ENCODE data around the gene SYT14.
"Not testable (repeated sequence)": the region's sequence is repeated elsewhere in the genome, so short reads cannot be mapped to it uniquely, and the experiment has no call there.

The SYT14 gene

DNA sequence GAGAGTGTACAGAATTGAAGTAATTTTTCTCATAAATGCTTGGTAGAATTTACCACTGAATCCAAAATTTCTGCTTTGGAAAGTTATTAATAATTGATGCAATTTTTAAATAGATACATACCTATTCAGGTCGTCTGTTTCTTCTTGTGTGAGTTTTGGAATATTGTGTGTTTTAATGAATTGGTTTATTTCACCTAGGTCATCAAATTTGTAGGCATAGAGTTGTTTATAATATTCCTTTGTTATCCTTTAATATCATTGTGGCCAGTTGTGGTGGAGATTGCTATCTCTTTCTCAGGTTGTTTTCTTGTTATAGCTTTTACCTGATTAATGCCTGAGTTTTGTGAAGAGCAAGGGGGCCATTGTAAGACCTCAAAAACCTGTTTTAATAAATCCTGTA lies 93.5 kb downstream of the SYT14 start:
- no peak for DNase-seq

DNA sequence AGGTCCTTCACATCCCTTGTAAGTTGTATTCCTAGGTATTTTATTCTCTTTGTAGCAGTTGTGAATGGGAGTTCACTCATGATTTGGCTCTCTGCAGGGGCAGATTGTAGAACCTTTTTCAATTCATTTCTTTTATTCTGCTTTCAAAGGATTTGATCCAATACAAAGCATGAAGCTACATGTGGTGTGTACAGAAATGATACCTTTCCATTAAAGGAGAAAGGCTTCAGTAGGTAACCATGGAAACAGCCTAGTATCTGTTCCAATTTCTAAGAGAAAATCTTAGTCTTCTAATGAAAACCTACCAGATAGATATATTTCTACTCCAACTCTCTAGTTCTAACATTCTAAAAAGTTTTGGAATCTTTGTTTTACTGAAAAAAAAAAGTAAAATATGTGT lies 105.0 kb downstream of the SYT14 start:
- DNase-seq, result no peak

DNA sequence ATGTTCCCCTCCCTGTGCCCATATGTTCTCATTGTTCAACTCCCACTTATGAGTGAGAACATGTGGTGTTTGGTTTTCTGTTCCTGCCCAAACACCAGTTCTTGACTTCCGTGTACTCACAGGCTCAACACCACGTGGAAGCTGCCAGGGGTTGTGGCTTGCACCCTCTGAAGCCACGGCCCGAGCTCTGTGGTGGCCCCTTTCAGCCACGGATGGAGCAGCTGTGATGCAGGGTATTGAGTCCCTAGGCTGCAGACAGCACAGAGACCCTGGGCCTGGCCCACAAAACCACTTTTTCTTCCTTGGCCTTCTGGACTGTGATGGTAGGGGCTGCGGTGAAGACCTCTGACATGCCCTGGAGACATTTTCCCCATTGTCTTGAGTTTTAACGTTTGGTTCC lies 111.6 kb downstream of the SYT14 start:
- no peak for DNase-seq

DNA sequence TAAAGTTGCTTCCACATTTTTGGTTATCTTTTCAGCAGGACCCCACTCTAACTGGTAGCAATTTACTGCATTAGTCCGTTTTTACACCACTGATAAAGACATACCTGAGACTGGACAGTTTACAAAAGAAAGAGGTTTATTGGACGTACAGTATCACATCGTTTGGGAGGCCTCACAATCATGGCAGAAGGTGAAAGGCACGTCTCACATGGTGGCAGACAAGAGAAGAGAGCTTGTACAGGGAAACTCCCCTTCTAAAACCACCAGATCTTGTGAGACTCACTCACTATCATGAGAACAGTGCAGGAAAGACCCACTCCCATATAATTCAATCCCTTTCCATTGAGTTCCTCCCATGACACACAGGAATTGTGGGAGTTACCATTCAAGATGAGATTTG lies 112.5 kb downstream of the SYT14 start:
- not testable (repeated sequence) for DNase-seq

DNA sequence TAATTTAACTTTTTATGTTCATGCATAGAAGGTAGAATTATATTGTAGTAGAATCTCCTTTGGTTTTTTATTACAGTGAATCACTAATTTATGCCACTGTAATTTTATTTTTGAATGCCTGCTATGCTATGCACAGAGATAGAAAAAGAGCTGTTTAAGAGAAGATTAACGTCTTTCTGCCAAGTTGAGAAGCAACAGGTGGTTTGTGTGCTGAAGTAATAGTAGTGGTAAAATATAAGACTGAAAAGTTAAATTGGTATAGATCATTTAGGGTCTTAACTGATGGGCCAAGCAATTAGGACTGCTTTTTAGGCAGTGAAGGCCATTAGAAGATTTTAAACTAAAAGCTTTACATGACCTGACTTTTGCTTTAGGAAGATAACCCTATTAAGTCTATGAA lies 115.1 kb downstream of the SYT14 start:
- no peak for DNase-seq

DNA sequence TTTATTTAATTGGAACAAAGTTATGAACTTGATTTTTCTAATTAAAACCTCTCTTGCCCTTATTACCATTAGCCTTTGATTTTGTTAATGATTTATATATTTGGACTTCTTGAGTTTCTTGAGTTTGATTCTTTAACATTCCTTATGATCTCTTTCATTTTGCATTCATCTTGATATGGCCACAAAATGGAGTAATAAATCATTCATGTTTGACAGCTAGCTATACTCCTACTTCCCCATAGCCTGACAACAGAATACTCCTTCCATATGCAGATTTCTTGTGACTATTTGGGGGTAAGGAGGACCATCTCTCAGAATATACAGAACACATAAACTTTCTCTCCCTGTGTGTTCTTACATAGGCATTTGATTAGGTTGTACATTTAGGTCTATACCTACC lies 119.6 kb downstream of the SYT14 start:
- DNase-seq, result no peak

DNA sequence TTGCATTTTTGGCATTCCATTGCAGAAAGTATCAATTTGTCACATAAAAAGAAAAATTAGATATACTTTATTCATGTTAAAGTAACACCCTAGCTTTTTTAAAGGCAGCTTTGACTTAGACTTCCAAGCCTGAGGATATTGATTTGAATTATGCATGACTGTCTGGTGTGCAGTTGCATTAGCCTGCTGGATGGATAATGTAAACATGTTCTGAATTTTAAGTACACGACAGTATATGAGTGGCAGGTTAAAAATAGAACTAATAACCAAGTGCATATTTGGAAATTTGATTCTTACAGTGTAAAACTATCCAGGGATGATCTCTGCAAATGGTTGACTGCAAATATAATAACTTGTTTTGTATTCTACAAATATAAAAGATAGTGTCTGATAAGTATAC lies 124.0 kb downstream of the SYT14 start:
- no peak for DNase-seq

DNA sequence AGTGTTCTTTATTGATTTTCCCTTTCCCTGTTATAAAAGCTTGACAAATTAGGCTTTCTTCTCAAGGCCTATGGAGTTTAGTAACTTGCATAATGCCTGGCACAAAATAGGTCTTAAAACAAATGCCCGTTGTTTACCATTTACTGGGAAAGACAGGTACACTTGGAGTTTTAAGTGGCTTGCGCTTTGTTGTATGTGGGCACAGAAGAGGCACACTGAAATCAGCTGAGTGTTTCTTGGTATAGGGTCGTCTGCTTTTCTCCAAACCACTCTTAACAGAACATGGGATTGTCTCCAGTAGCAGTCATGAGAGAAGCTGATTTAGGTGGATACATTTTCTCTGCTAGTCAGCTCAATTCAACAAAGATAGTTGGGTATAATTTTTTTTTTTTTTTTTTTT lies 132.5 kb downstream of the SYT14 start:
- no peak for DNase-seq

DNA sequence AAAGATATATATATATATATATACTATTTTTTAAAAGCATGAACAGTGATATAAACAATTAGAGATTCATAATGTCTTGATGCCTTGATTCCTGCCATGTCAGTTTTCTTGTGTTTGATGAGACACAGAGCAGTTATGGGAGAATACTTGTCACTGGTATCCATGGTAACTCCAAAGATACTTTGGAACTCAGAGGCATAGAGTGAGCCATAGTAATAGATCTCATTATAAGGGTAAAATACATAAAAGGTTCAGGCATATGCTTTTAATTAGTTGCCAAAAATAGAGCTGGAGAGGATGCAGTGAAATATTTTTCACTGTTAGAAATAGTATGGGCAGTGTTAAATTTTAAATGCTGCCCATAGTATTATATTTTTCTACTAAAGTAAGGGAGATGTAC lies 134.1 kb downstream of the SYT14 start:
- DNase-seq, result no peak

DNA sequence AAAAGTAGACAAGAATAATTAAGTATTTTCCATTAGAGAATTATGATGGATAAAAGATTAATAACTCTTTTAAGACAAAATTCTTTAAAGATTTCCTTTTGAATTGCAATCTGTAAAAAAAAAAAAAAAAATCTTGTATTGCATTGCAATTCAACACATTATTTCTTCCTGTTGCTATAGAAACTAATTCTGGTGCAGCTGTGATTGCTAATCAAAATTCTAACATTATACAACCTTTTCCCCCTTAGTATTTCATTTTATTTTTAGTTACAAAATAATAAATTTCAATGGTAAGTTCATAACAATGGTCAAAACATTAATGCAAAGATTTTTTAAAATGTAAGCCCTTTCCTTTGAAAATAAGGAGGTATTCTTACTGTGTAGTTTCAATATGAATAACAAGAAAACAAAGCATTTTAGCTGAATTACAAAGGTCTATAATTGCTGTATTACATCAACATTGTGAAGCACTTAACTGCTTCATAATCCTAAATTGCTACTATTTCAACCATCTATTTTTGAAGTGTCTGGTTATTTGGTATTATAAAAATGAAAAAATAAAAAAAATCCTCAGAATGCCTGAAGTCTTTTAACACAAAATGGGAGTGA lies 135.0 kb downstream of the SYT14 start:
- DNase-seq, result no peak

DNA sequence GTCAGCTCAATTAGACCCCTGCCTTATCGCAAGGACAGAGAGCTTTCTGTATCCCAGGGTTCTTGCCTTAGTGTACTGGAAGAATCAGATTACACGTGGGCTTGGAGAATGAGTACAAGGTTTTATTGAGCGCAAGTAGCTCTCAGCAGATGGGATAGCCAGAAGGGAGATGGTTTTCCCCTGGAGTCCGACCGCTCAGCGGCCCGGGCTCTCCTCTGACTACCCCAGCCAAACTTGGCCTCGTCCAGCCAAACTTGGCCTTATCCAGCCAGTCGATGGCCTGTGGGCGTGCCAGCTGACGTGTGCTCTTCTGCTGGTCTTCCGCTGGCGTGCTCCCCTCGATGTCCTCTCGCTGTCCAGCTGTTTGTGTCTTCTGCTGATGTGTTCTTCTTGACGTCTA lies 136.9 kb downstream of the SYT14 start:
- no peak for DNase-seq

DNA sequence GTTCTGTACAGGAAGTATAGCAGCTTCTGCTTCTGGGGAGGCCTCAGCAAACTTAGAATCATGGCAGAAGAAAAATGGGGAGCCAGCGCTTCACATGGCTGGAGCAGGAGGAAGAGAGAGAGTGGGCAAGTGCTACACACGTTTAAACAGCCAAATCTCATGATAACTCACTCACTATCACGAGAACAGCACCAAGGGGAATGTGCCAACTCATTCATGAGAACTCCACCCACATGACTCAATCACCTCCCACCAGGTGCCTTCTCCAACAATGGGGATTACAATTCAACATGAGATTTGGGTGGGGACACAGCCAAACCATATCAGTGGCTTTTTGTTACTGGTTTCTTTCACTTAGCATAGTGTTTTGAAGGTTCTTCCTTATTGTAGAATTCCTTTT lies 138.6 kb downstream of the SYT14 start:
- no peak for DNase-seq

DNA sequence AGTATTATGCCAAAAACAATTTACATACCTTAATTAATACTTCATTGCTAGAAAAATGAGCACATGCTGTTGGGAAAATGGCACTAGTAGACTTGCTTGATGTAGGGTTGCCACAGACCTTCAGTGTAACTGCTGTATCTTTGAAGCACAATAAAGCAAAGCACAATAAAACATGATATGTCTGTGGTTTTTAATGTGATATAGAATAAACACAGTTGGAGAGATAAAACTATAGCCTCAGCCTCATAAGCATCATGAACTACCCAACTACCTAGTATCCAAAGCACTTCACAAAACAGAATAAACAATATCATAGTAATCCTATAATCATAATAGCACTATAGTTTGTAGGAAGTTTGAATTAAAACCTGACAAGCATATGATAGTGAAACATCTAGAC lies 143.5 kb downstream of the SYT14 start:
- DNase-seq, result no peak

DNA sequence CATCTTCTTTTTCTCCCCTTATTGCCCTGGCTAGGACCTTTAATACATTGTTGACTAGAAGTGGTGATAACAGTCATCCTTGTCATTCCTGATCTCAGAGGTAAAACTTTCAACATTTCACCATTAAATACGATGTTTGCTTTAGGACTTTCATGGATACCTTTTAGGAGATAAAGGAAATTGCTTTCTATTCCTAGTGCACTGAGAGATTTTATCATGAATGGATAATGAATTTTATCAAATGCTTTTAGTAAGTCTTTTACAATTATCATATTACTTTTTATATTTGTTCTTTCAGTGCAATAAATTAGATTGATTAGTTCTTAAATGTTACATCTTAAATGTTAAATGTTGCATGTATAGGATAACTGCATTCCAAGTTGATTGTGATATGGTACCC lies 147.3 kb downstream of the SYT14 start:
- DNase-seq, result no peak

DNA sequence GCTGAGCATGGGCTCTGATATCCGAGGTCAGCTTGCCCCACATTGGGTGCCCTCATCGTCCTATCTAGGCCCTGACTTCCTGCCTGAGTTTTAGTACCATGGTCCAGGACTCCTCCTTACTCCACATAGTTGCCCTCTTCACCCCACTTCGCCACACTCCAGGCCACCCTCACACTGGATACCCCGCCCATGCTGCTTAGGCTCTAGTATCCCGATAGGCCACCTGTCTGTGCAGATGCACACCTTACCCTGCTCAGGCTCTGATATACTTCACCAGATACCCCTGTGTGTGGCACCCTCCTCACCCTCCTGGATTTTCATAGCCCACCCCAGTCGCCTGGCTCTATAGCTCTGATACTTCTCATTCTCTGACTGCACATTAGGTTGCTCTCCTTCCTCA lies 149.0 kb downstream of the SYT14 start:
- DNase-seq, result no peak

DNA sequence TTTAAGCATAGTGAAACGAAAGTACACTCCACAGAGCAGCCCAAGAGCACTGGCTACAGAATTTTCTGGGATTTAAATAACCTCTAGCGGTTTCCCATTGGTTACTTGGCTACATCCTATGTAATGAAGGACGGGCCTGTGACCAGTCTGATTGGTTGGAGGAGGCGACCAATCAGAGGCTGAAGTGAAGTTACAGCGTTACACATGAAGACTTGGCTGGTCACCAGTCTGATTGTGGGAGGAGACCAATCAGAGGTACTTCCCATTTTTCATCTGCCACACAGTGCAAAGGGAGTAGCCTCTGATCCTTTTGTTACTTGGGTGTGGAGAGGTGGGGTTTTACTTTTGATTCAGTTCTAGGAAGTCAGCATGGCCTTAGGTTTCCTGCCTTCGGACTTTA lies 151.8 kb downstream of the SYT14 start:
- DNase-seq, result no peak

DNA sequence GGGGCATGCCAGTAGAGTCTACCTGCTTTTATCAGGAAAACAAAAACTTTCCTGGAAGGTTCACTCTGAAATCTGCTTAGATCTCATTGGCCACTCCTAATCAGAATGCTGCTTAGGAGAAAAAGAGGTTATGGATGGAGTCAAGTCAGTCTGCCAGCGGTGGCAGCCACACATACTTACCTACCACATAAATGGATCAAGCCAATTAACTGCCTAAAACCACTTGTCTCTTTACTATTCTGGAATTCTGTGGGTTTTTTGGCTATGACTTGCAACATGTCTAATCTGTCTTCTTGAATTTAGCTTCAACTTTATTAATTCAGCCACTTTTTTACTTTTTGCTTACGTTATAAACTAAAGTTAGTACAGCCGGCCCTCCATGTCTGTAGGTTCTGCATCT lies 154.3 kb downstream of the SYT14 start:
- DNase-seq, result no peak

DNA sequence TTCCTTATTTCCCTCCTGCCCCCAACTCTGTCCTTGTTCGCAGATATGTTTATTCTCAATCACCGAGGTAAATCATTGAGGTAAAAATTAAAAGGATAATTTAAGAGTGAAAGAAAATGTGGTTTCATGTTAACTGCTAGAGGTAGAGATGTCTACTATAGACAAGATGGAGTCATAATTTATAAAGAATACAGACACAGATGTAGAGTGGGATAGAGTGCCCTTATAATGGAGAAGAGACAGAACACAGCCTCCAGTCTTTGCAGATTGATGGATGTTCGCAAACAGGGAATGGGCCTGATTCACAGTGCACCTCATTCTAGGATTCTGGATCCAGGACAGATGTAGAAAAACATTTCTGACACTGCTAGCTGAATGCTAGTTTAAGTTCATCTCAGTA lies 155.4 kb downstream of the SYT14 start:
- no peak for DNase-seq

DNA sequence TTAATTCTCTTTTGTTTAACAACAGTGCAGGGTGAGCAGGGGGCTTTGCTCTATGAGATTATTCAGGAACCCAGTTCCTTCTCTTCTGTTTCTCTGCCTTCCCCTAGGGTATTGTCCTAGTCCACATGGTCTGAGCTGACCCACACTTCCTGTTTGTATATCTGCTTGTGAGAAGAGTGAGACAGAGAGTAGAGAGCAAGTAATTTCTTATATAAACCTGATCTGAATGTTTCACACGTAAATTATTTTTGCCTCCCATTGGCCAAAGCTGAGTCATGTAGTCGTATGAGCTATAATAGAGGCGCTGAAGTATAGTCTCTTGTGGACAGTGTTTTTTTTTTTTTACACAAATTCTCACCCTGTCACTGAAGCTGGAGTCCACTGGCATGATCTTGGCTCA lies 160.3 kb downstream of the SYT14 start:
- no peak for DNase-seq

DNA sequence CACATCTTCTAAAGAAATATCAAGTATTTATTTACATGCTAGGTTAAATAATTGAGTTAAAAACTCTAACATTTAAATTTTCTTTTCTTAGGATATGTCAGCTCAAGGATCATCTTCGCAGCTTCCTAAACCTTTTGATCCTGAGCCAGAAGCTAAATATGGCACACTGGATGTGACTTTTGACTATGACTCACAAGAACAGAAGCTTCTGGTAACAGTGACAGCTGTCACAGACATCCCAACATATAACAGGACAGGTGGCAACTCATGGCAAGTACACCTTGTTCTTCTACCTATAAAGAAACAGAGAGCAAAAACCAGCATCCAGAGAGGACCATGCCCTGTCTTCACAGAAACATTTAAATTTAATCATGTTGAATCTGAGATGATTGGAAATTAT lies 161.9 kb downstream of the SYT14 start:
- DNase-seq, result no peak

DNA sequence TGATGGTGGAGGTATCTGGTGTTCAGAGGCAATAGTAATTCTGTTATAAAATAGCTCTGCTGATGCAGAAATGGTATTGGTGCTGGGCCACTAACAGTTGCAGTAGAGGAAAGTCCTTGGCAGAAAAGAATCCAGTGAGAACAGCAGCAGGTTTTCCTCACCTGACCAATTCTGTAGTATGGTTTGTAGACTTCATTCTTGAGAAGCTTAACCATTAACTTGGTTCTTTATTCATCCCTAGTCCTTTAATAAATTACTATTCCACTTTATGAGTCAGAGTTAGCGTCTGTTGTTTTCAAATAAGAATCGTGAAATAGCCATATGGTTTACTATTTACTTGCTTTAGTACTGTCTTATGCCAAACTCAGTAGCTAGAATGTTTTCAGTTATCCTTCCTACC lies 166.1 kb downstream of the SYT14 start:
- DNase-seq, result no peak

DNA sequence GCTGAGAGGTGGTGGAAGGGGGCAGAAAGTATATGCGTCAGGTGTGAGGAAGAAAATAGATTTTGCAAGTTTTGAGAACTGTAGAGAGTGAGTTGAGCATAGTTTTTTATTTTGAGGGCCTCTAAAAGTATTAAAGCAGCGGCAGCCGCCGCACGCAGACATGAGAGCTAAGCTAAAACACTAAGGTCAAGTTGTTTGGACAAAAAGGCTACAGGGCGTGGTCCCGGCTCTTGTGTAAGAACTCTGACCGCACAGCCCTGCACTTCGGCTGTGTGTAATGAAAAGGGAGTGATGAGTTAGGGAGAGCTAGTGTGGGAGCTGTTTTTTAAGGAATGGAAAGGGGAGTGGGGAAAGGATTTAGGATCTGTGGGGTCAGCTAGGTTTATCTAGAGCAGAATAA lies 174.9 kb downstream of the SYT14 start:
- DNase-seq, result not testable (repeated sequence)

DNA sequence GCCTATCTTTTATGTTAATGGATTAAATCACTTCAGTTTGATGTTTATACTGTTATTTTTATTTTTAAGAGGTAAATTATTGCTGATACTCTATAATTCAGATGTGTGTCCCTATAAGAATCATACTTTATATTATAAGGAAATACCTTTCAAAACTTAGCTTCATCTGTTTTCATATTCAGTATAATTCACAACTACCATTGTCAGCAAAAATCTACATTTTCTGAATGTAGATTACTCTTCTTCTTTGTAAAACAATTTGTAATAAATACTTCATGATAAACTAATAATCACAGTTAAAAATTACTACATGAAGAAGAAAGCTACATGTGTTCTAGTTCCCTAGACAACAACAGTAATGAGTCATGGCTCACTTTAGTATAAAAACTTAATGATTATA lies 179.2 kb downstream of the SYT14 start:
- no peak for DNase-seq

DNA sequence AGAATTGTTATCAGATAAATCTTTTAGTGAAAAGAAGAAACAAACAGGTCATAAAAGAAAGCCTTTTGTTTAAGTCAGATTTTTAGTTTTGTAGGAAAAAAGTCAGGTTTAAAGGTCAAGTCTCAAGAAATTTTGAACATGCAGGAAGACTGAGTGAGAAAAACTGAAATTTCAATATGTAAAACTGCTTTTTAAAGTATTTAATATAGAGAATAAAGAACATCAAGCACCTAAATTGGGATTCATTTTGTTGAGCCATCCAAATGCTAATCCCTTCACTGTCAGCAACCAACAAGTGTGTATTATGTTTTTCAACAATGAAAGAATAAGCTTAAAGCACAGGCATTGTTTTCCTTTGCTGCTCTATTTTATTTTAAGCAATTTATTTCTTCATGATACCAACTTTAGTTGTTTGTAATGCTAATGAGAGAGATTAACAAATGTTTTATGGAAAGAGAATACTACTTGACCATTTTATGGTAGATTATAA lies 179.7 kb downstream of the SYT14 start:
- no peak for DNase-seq

DNA sequence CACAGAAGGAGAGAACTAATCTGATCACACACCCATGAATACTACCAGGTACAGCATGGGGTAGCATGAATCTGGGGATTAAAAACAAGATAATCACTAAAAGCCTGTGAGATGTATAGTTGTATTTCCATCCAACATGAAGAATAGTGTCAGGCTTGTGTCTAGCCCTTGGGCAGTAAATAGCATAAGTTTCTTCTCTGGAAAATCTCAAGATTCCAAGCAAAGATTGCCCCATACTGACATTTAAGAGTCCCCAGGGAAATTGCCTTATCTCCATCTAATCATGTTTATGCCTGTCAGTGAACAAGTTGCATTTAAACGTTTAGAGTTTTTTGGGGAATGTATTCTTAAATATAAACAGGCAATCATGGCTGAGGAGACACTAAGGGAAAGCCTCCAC lies 185.4 kb downstream of the SYT14 start:
- no peak for DNase-seq
